Tibial nerve (tissue), 4 donors: Measurements from ENCODE around the gene EVX1. TPM values are rescaled to one million over a fixed set of nuclear protein-coding genes. Genes with fewer than 3 reads are reported as not detected.
A peak's percentile ranks its signal among the peaks of the same experiment; 100 is the strongest.

Experiments used
- DNase-seq, 2 donors: peaks; one replicate each; pipeline ENCODE4 v3.0.0-alpha.2; 2019; ENCODE audit warnings: low spot score in 2 of 2
- H3K27ac ChIP-seq, 4 donors: fragments of 200-600 bp; sonication (generic) in 3 of 4; one replicate each; pipeline ENCODE4 v1.5.1; 2017 to 2019; ENCODE audit warnings: mild to moderate bottlenecking in 1 of 4
- H3K27me3 ChIP-seq, 2 donors: fragments of 200-600 bp; sonication (generic) in 1 of 2; one replicate each; pipeline versions ENCODE4 v1.5.1 to v1.6.0; 2017 to 2019
- H3K36me3 ChIP-seq, 3 donors: fragments of 200-600 bp; sonication (generic); one replicate each; pipeline ENCODE4 v1.5.1; 2018 to 2019
- H3K4me1 ChIP-seq, 4 donors: fragments of 200-600 bp; sonication (generic) in 3 of 4; one replicate each; pipeline ENCODE4 v1.5.1; 2017 to 2019
- H3K4me3 ChIP-seq, 4 donors: fragments of 200-600 bp; sonication (generic) in 3 of 4; one replicate each; pipeline ENCODE4 v1.5.1; 2017 to 2019; ENCODE audit warnings: mild to moderate bottlenecking in 1 of 4, moderate library complexity in 1 of 4
- H3K9me3 ChIP-seq, 4 donors: fragments of 200-600 bp; sonication (generic) in 3 of 4; one replicate each; pipeline ENCODE4 v1.5.1; 2017 to 2019
- EP300 ChIP-seq, 2 donors: sonication (generic); formaldehyde crosslinking; IDR thresholded peaks; one replicate each; pipeline ENCODE4 v1.6.1; 2017; ENCODE audit warnings: antibody characterized with exemption in 2 of 2, mild to moderate bottlenecking in 1 of 2
- POLR2A ChIP-seq, 2 donors: fragments of 450-650 bp; IDR thresholded peaks; one replicate each; pipeline ENCODE4 v1.6.1; 2017; ENCODE audit warnings: antibody characterized with exemption in 2 of 2, mild to moderate bottlenecking in 2 of 2, moderate library complexity in 2 of 2
- WGBS, 2 donors: methylation state at CpG; one replicate each; pipeline ENCODE4 v1.1.5; 2018; 5-methylcytosine and 5-hydroxymethylcytosine counted together
- total RNA-seq, 4 donors: library from RNA; depleted of rRNA; stranded (reverse); fragments of >200 nt; gene quantifications; one replicate each; pipeline ENCODE4 v1.1.0, GENCODE V29; 2016
- TF ChIP-seq, protein P1 (sequence below), 5 experiments: fragments of 200-600 bp in 3 of 5; fragments of 450-650 bp in 2 of 5; sonication (generic) in 3 of 5; IDR thresholded peaks; one replicate each; pipeline ENCODE4 v1.5.1; 2016 to 2019; ENCODE audit warnings: antibody characterized with exemption in 5 of 5, mild to moderate bottlenecking in 3 of 5, moderate library complexity in 2 of 5

The EVX1 gene
- total RNA-seq, 4 donors from 2014 or later, result not detected

DNA sequence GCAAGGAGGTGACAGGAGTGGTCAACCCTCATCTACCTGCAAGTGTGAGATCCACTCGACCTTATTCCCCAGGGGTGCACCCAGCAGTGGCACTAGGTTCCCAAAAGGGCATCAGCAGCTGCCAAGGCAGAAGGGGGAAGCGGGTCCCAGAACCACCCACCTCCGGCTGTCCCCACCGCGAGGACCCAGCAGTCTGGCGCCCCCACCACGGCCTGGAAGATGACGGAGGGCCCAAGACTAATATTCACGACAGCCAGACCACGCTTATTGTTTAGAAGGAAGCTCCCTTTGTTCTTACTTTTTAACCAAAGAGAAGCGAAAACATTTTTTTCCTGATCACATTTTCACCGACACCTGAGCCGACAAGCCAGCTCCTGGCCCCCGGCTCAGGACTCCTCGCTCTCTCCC is 3.6 kb upstream of the EVX1 start:
- WGBS, 2 donors, result 57 to 76% methylated on average over 14 to 15 of the region's 15 CpGs
- H3K9me3 ChIP-seq, result no peaks in the 10 kb centered on the region
- H3K36me3 ChIP-seq, result no peaks in the 10 kb centered on the region
- H3K4me1 ChIP-seq, result peaks cover 0 to 49% (median 18%) of the 10 kb centered on the region in 4 donors
- TF ChIP-seq POLR2A (IDR thresholded peaks at IDR 0.05) (no peak), EP300 (IDR thresholded peaks at IDR 0.05) (no peak)
- TF ChIP-seq, protein P1, sequence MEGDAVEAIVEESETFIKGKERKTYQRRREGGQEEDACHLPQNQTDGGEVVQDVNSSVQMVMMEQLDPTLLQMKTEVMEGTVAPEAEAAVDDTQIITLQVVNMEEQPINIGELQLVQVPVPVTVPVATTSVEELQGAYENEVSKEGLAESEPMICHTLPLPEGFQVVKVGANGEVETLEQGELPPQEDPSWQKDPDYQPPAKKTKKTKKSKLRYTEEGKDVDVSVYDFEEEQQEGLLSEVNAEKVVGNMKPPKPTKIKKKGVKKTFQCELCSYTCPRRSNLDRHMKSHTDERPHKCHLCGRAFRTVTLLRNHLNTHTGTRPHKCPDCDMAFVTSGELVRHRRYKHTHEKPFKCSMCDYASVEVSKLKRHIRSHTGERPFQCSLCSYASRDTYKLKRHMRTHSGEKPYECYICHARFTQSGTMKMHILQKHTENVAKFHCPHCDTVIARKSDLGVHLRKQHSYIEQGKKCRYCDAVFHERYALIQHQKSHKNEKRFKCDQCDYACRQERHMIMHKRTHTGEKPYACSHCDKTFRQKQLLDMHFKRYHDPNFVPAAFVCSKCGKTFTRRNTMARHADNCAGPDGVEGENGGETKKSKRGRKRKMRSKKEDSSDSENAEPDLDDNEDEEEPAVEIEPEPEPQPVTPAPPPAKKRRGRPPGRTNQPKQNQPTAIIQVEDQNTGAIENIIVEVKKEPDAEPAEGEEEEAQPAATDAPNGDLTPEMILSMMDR (IDR thresholded peaks at IDR 0.05), result no peak
- H3K4me3 ChIP-seq, result peak overlapping the region in 2 of 4 donors; percentile 7 to 29
- no peak overlapping the region for H3K27ac ChIP-seq
- peaks cover 2 to 99% of the 10 kb centered on the region in 2 donors for H3K27me3 ChIP-seq
- DNase-seq, result no peak

DNA sequence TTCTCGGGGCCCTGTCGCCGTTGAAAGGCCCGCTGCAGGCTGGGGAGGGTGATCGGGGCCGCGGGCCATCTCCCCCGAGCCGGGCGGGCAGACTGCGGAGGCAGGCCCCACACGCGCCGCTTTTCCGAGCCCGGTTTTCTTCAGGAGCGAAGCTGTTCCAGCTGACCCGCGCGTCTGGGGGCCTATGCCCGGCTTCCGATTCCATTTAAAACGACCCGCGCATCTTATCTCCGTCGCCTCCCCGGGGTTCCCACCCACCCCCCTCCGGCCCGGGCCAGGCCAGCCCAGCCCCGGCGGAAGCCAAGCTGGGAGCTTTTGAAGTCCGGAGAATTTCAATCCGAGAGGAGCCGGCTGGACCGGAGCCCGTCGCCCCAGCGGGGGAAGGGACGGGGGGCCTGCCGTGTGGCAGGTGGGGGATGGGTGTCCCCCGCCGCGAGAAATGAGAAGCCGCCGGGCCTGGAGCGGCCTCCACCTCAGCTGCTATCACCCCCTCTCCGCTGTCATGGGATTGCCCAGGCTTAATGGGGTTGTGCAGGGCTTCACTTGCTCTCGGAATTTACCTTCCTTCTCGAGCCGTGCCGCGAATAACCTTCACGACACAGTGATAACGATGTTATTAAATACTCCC is 3.1 kb upstream of the EVX1 start:
- peaks cover 2 to 99% of the 10 kb centered on the region in 2 donors for H3K27me3 ChIP-seq
- WGBS, 2 donors, result 6 to 9% methylated on average over 33 to 53 of the region's 55 CpGs
- TF ChIP-seq, protein P1 (IDR thresholded peaks at IDR 0.05), result no peak
- TF ChIP-seq EP300 (IDR thresholded peaks at IDR 0.05) (no peak), POLR2A (IDR thresholded peaks at IDR 0.05) (no peak)
- H3K4me3 ChIP-seq, result peak overlapping the region in 2 of 4 donors; percentile 7 to 29
- DNase-seq, result no peak
- no peaks in the 10 kb centered on the region for H3K9me3 ChIP-seq
- no peak overlapping the region for H3K27ac ChIP-seq
- no peaks in the 10 kb centered on the region for H3K36me3 ChIP-seq
- H3K4me1 ChIP-seq, result peaks cover 0 to 52% (median 18%) of the 10 kb centered on the region in 4 donors

DNA sequence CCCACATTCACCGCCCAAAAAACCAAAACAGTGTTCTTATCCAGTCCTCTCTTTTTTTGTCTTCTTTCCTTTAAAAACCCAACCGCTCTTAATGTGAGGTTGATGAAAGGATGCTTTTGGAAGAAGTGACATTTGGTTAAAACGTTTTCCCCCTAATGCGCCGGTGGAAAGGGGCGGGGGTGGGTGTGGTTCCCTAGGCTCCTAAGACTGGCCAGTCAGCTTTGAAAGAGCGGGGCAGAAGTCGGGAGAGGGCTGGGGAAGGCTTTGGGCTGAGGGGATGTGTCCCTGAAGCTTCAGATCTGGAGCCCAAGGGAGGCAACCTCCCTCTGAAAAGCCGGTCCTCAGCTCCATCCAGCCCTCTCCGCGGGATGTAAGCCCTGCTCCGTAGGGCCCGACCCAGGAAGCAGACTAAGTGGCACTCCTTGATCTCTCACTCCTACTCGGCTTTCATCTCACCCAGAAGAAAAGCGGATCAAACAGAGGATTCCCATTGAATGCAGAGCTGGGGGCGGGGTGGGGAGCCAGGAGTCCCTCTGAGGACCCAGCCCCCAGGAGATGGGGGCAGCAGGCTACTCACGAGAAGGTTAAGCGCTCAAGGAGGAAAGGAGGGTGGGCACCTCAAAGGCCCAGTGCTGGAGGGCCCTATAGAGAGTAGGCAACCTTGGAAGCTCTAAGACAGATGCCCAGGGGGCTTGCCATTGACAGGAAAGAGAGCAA is 2.4 kb upstream of the EVX1 start:
- Histone ChIP-seq H3K4me3 (peak overlapping the region in 1 of 4 donors; percentile 29), H3K4me1 (peaks cover 0 to 54% (median 20%) of the 10 kb centered on the region in 4 donors), H3K9me3 (no peaks in the 10 kb centered on the region), H3K36me3 (no peaks in the 10 kb centered on the region), H3K27ac (no peak overlapping the region), H3K27me3 (peaks cover 2 to 99% of the 10 kb centered on the region in 2 donors)
- 11 to 12% methylated on average over 18 of the region's 18 CpGs for WGBS, 2 donors
- DNase-seq, result no peak
- TF ChIP-seq EP300 (IDR thresholded peaks at IDR 0.05) (no peak), POLR2A (IDR thresholded peaks at IDR 0.05) (no peak)
- TF ChIP-seq, protein P1 (IDR thresholded peaks at IDR 0.05), result no peak

DNA sequence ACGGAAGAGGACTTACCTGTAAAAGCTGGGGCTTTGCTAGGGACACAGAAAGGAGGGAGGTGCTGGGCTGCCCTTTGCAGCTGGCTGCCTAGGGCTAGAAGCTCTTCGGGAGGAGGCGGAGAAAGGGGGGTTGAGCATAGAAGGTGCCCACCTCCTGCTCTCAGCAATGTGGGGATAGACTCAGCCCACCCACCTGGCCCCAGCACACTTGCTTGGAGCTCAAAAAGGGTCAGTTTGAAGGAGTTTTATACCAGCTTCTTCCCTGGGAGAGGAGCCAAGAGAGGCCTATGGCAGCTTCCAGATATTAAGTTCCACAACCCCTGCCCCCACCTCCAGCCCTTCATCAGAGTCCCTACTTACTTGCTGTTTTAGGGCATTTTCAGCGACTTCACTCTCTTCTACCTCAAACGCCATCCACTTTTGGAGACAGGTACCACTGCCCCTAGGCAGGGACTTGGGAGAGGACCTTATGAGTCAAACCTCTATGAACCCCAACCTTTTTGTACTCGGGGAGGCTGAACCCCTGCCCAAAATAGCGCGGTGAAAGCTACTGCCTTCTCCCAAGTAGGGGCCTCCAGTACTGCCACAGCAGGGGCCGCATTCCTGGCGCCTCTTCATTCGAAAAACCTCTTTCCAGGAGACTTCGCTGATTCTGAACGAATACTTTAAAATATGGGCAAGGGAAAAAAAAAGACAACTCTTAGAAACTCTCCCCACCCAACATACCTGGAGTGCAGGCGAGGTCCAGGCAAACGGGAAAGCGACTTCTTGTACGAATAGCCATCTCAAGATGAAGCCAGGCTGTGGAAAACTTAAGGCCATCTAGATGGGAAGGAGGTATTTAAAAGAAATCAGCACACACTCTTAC is 1.2 kb upstream of the EVX1 start:
- DNase-seq, result no peak
- Histone ChIP-seq H3K36me3 (no peaks in the 10 kb centered on the region), H3K4me3 (no peak overlapping the region), H3K27me3 (peaks cover 2 to 99% of the 10 kb centered on the region in 2 donors), H3K27ac (no peak overlapping the region), H3K9me3 (no peaks in the 10 kb centered on the region), H3K4me1 (peaks cover 0 to 58% (median 25%) of the 10 kb centered on the region in 4 donors)
- TF ChIP-seq EP300 (IDR thresholded peaks at IDR 0.05), result no peak
- TF ChIP-seq, protein P1 (IDR thresholded peaks at IDR 0.05), result no peak
- no peak for TF ChIP-seq POLR2A (IDR thresholded peaks at IDR 0.05)
- WGBS, 2 donors, result 30 to 32% methylated on average over 17 of the region's 17 CpGs
